ENCODE results near the gene ARHGAP4.

DNA sequence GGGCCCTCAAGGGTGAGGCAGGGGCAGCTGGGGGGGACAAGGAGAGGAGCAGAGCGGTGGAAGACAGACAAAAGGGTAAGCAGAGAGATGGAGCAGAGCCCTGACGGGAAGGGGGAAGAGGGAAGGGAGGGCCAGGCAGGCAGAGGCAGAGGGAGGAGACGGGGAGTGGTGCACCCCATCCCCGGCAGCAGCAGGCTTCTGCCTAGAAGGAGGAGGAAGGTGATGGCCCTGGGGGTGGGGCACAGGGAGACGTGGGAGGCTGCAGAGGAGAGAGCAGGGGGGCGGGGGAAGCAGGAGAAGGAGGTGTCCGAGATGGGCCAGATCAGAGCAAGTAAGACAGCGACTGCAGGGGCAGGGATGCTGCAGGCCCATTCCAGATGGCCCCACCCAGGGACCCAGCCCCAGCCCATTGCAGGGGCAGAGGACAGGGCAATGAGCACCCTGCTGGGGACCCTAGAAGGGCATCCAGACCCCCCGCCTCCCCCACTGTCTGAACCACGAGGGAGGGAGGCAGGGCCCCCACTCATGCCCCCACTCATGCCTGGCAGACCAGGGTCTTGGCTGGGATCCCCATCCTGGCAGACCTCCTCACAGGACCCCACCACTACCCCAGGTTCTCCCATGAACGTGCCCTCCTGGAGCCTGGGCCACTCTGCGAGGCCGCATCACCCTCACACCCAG is 42.8 kb downstream of the ARHGAP4 start:
- TF ChIP-seq POLR2A (IDR thresholded peaks at IDR 0.05) = no peak
- TF ChIP-seq, protein P1, sequence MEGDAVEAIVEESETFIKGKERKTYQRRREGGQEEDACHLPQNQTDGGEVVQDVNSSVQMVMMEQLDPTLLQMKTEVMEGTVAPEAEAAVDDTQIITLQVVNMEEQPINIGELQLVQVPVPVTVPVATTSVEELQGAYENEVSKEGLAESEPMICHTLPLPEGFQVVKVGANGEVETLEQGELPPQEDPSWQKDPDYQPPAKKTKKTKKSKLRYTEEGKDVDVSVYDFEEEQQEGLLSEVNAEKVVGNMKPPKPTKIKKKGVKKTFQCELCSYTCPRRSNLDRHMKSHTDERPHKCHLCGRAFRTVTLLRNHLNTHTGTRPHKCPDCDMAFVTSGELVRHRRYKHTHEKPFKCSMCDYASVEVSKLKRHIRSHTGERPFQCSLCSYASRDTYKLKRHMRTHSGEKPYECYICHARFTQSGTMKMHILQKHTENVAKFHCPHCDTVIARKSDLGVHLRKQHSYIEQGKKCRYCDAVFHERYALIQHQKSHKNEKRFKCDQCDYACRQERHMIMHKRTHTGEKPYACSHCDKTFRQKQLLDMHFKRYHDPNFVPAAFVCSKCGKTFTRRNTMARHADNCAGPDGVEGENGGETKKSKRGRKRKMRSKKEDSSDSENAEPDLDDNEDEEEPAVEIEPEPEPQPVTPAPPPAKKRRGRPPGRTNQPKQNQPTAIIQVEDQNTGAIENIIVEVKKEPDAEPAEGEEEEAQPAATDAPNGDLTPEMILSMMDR (IDR thresholded peaks at IDR 0.05) = no peak
